HepG2 (cell line): Measurements from ENCODE around the gene MYADML2. TPM values are rescaled to one million over a fixed set of nuclear protein-coding genes. Genes with fewer than 3 reads are reported as not detected.

Source experiments
- ATAC-seq: fragments of 200-7000 bp; cut with Tn5 transposase; 3 replicates; pipeline ENCODE4 v1.9.1; 2020; ENCODE audit warnings: mild to moderate bottlenecking, moderate library complexity
- BruUV-seq: library from RNA; stranded (reverse); fragments of 400-500 nt; replicated peaks from 2 replicates; lab custom pipeline; 2021; lab: Mats Ljungman, UMichigan
- CTCF ChIA-PET: fragments of 300-600 bp; formaldehyde crosslinking; extraction: SDS; loops from one replicate; lab custom pipeline; 2021; ENCODE audit warnings: low total read pairs, inconsistent platforms, low intra/inter-chr PET ratio; lab: Yijun Ruan, JAX
- POLR2A ChIA-PET: fragments of 350-600 bp; sonication (Branson Sonifier 250); formaldehyde crosslinking; loops from one replicate; lab custom pipeline; 2020; ENCODE audit warnings: antibody characterized with exemption, inconsistent platforms; lab: Yijun Ruan, JAX
- DNase-seq: peaks from one replicate; pipeline ENCODE4 v3.0.0-alpha.2; 2015; ENCODE audit warnings: low spot score
- FAIRE-seq: peaks from 3 replicates; lab custom pipeline; 2011; peaks lifted over from hg19 to GRCh38; lab: Jason Lieb, UNC
- H2AFZ ChIP-seq: one replicate; pipeline ENCODE4 v1.6.1; 2011; ENCODE audit warnings: low read length, inconsistent platforms
- H3K27ac ChIP-seq: fragments of 300-600 bp; 3 replicates; pipeline ENCODE4 v1.8.0; 2011; ENCODE audit warnings: mixed run types, mild to moderate bottlenecking, mixed read lengths, low read length, inconsistent platforms; ENCODE audit not compliant: insufficient read depth; ENCODE audit errors: extremely low read length
- H3K27me3 ChIP-seq, 2 experiments: fragments of 200-600 bp in 1 of 2; 2 replicates in 1 of 2; 3 replicates in 1 of 2; pipeline versions ENCODE4 v1.6.0 to v1.8.0; 2011; ENCODE audit warnings: low read length in 2 of 2, mild to moderate bottlenecking in 2 of 2, moderate library complexity in 2 of 2, inconsistent platforms in 1 of 2; ENCODE audit not compliant: insufficient read depth in 2 of 2, control insufficient read depth in 1 of 2
- H3K36me3 ChIP-seq, 2 experiments: fragments of 200-600 bp in 1 of 2; replicated peaks in 1 of 2; 2 replicates in 1 of 2; 3 replicates in 1 of 2; pipeline versions ENCODE4 v1.5.1 to v1.8.0; 2011; ENCODE audit warnings: low read length in 2 of 2, inconsistent platforms in 1 of 2; ENCODE audit not compliant: insufficient read depth in 2 of 2, control insufficient read depth in 1 of 2
- H3K4me1 ChIP-seq: 2 replicates; pipeline ENCODE4 v1.5.1; 2012; ENCODE audit warnings: low read length, inconsistent platforms; ENCODE audit not compliant: insufficient read depth
- H3K4me2 ChIP-seq: 2 replicates; pipeline ENCODE4 v1.6.0; 2011; ENCODE audit warnings: low read depth, low read length, inconsistent platforms
- H3K4me3 ChIP-seq, 3 experiments: fragments of 200-600 bp in 1 of 3; sonication (generic), shearing (Covaris generic) in 1 of 3; replicated peaks in 1 of 3; 2 replicates each; pipeline ENCODE4 v1.5.1; 2011 to 2016; ENCODE audit warnings: low read length in 3 of 3, inconsistent platforms in 2 of 3, low read depth in 2 of 3, mild to moderate bottlenecking in 2 of 3, control low read depth in 1 of 3, mixed read lengths in 1 of 3; ENCODE audit not compliant: insufficient read depth in 1 of 3
- H3K79me2 ChIP-seq: one replicate; pipeline ENCODE4 v1.6.1; 2011; ENCODE audit warnings: low read length, inconsistent platforms; ENCODE audit not compliant: insufficient read depth
- H3K9ac ChIP-seq: 2 replicates; pipeline ENCODE4 v1.6.0; 2011; ENCODE audit warnings: mild to moderate bottlenecking, low read depth, low read length, inconsistent platforms; ENCODE audit not compliant: insufficient read depth
- H3K9me3 ChIP-seq: 2 replicates; pipeline ENCODE4 v1.5.1; 2012; ENCODE audit warnings: mild to moderate bottlenecking, low read length
- H4K20me1 ChIP-seq: 2 replicates; pipeline ENCODE4 v1.6.0; 2011; ENCODE audit warnings: inconsistent platforms, mild to moderate bottlenecking, low read length, moderate library complexity; ENCODE audit not compliant: insufficient read depth
- AGO2 ChIP-seq: fragments of 200-400 bp; formaldehyde crosslinking; optimal IDR thresholded peaks from 2 replicates; pipeline ENCODE3; 2017; ENCODE audit warnings: mild to moderate bottlenecking, low read depth, low read length, moderate library complexity
- HNRNPLL ChIP-seq: fragments of 200-400 bp; formaldehyde crosslinking; IDR thresholded peaks from 2 replicates; pipeline ENCODE4 v1.6.1; 2017; ENCODE audit warnings: mild to moderate bottlenecking, low read depth, low read length; ENCODE audit not compliant: poor library complexity, severe bottlenecking
- RFX3 ChIP-seq: IDR thresholded peaks from 2 replicates; pipeline ENCODE4 v1.6.1; 2016; ENCODE audit warnings: missing biosample characterization, missing genetic modification reagents
- SKI ChIP-seq: fragments of 450-650 bp; IDR thresholded peaks from one replicate; pipeline ENCODE4 v1.6.1; 2018; ENCODE audit warnings: mild to moderate bottlenecking; ENCODE audit not compliant: partially characterized antibody
- TBX2 ChIP-seq: sonication (generic); formaldehyde crosslinking; IDR thresholded peaks from 2 replicates; pipeline ENCODE4 v1.5.0; 2020; ENCODE audit warnings: missing genetic modification reagents, mild to moderate bottlenecking, borderline replicate concordance
- ZFX ChIP-seq: sonication (generic); formaldehyde crosslinking; IDR thresholded peaks from 2 replicates; pipeline ENCODE4 v1.4.0; 2020; ENCODE audit warnings: mild to moderate bottlenecking, low read depth, missing genetic modification reagents, moderate library complexity
- ZKSCAN5 ChIP-seq: sonication (generic); formaldehyde crosslinking; IDR thresholded peaks from 2 replicates; pipeline ENCODE4 v1.5.1; 2020; ENCODE audit warnings: mild to moderate bottlenecking, missing genetic modification reagents
- ZNF264 ChIP-seq: sonication (generic); formaldehyde crosslinking; IDR thresholded peaks from 2 replicates; pipeline ENCODE4 v1.4.0; 2020; ENCODE audit warnings: missing genetic modification reagents
- ZNF33B ChIP-seq: sonication (generic); formaldehyde crosslinking; IDR thresholded peaks from 2 replicates; pipeline ENCODE4 v1.5.1; 2020; ENCODE audit warnings: mild to moderate bottlenecking, missing genetic modification reagents
- ZNF670 ChIP-seq: sonication (generic); formaldehyde crosslinking; IDR thresholded peaks from 2 replicates; pipeline ENCODE4 v1.8.0; 2022; ENCODE audit warnings: mild to moderate bottlenecking, missing genetic modification reagents, borderline replicate concordance
- WGBS: methylation state at CpG from one replicate; pipeline ENCODE4 v1.1.6; 2017; ENCODE audit warnings: low lambda C conversion rate; 5-methylcytosine and 5-hydroxymethylcytosine counted together
- in situ Hi-C: cut with HindIII; loops from 2 replicates; pipeline ENCODE4 v1.10.0; 2017; ENCODE audit warnings: low pct_unique_long_range_greater_than_20kb; ENCODE audit not compliant: extremely low pct_ligation_motif_present
- intact Hi-C: fragments of 100-400 bp; cut with micrococcal nuclease; formaldehyde crosslinking; loops from one replicate; pipeline ENCODE4 v1.10.0; 2022; ENCODE audit not compliant: unreplicated experiment
- polyA plus RNA-seq, 8 experiments: library from polyadenylated mRNA; depleted of rRNA in 3 of 8; stranded (reverse) in 7 of 8; unstranded in 1 of 8; fragments of >200 nt; fragmentation: Illumina TruSeq in 4 of 8; extraction: Trizol in 4 of 8; gene quantifications; 2 replicates each; pipeline versions ENCODE4 v1.2.1 to v1.2.3, GENCODE V29; 2011 to 2016; ENCODE audit warnings: low read depth in 4 of 8, missing spikeins in 1 of 8, mixed read lengths in 1 of 8; ENCODE audit not compliant: insufficient read depth in 1 of 8
- total RNA-seq, 5 experiments: library from RNA; depleted of rRNA; stranded (reverse); fragments of >200 nt; fragmentation: Illumina TruSeq; extraction: Trizol; gene quantifications; 2 replicates each; pipeline ENCODE4 v1.2.3, GENCODE V29; 2016; ENCODE audit warnings: low read depth in 1 of 5
- TF ChIP-seq, protein P1 (sequence below): sonication (generic); formaldehyde crosslinking; IDR thresholded peaks from 2 replicates; pipeline ENCODE4 v1.8.0; 2022; ENCODE audit warnings: low read depth, missing genetic modification reagents
- TF ChIP-seq, protein P2 (sequence below): sonication (generic); formaldehyde crosslinking; IDR thresholded peaks from 2 replicates; pipeline ENCODE4 v1.4.0; 2020; ENCODE audit warnings: mild to moderate bottlenecking, missing genetic modification reagents
- TF ChIP-seq, protein P3 (sequence below): sonication (generic); formaldehyde crosslinking; IDR thresholded peaks from 2 replicates; pipeline ENCODE4 v1.5.1; 2020; ENCODE audit warnings: missing genetic modification reagents, mild to moderate bottlenecking, borderline replicate concordance
- TF ChIP-seq, protein P4 (sequence below): fragments of 450-650 bp; IDR thresholded peaks from 2 replicates; pipeline ENCODE4 v1.6.1; 2017; ENCODE audit warnings: mild to moderate bottlenecking

Gene MYADML2
- total and polyA plus RNA-seq, 2 of the 13 experiments (the other 11 are each of a cell fraction or from before 2014, with no cell fraction given): not detected

GRCh38 chr17:81912441-81913309, 34.4 kb downstream of the MYADML2 start:
- Histone ChIP-seq H4K20me1 (peaks cover 6% of the 10 kb centered on the region; the same call in 1 of the 2 replicates), H3K9ac (no peak overlapping the region), H3K4me3 (no peak overlapping the region), H2AFZ (no peak overlapping the region), H3K79me2 (peaks cover 50% of the 10 kb centered on the region), H3K4me1 (peaks cover 50% of the 10 kb centered on the region), H3K9me3 (no peaks in the 10 kb centered on the region), H3K27ac (no peak overlapping the region), H3K36me3 (peaks cover 43 to 62% of the 10 kb centered on the region in 2 experiments), H3K4me2 (no peak overlapping the region), H3K27me3 (no peaks in the 10 kb centered on the region; a peak in 1 of 5 replicates)
- BruUV-seq: no TSS peak
- WGBS: 95% methylated on average over 32 of the region's 32 CpGs
- in situ Hi-C loops: no loop called here
- ATAC-seq (no peak), FAIRE-seq (no peak), DNase-seq (no peak)
- CTCF ChIA-PET: no interaction called here
- POLR2A ChIA-PET: interaction anchor here (1.3 to 1.4 kb wide), 4 partner anchors 10 to 29 kb away, joined by 3 to 4 read pairs (median 4); partner anchors contain the start of gene NPB
- intact Hi-C loops: loop anchor here (5.0 kb wide), 1 partner anchor 40 kb away; the partner anchor contains the start of gene ARHGDIA
- TF ChIP-seq HNRNPLL (peak; percentile 16), RFX3 (CRISPR knock-in tag) (no peak), ZKSCAN5 (CRISPR knock-in tag) (no peak), ZNF264 (no peak), ZNF33B (CRISPR knock-in tag) (no peak), AGO2 (peak; percentile 76), ZNF670 (no peak), TBX2 (CRISPR knock-in tag) (no peak), ZFX (no peak), SKI (no peak)
- TF ChIP-seq, protein P1, sequence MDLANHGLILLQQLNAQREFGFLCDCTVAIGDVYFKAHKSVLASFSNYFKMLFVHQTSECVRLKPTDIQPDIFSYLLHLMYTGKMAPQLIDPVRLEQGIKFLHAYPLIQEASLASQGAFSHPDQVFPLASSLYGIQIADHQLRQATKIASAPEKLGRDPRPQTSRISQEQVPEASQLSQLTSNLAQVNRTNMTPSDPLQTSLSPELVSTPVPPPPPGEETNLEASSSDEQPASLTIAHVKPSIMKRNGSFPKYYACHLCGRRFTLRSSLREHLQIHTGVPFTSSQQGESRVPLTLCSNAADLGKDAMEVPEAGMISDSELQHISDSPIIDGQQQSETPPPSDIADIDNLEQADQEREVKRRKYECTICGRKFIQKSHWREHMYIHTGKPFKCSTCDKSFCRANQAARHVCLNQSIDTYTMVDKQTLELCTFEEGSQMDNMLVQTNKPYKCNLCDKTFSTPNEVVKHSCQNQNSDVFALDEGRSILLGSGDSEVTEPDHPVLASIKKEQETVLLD: no peak
- TF ChIP-seq, protein P2, sequence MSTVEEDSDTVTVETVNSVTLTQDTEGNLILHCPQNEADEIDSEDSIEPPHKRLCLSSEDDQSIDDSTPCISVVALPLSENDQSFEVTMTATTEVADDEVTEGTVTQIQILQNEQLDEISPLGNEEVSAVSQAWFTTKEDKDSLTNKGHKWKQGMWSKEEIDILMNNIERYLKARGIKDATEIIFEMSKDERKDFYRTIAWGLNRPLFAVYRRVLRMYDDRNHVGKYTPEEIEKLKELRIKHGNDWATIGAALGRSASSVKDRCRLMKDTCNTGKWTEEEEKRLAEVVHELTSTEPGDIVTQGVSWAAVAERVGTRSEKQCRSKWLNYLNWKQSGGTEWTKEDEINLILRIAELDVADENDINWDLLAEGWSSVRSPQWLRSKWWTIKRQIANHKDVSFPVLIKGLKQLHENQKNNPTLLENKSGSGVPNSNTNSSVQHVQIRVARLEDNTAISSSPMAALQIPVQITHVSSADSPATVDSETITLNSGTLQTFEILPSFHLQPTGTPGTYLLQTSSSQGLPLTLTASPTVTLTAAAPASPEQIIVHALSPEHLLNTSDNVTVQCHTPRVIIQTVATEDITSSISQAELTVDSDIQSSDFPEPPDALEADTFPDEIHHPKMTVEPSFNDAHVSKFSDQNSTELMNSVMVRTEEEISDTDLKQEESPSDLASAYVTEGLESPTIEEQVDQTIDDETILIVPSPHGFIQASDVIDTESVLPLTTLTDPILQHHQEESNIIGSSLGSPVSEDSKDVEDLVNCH (CRISPR knock-in tag): no peak
- TF ChIP-seq, protein P3, sequence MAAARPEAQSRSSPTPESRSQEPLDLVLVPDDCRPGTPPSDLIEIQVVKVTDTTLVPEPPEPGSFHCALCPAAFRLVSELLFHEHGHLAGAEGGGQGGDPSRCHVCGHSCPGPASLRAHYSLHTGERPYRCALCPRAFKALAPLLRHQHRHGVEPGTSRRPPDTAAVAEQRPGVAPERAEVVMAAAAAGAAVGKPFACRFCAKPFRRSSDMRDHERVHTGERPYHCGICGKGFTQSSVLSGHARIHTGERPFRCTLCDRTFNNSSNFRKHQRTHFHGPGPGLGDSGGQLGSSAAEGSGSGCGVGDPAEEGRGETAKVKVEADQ (CRISPR knock-in tag): no peak
- TF ChIP-seq, protein P4, sequence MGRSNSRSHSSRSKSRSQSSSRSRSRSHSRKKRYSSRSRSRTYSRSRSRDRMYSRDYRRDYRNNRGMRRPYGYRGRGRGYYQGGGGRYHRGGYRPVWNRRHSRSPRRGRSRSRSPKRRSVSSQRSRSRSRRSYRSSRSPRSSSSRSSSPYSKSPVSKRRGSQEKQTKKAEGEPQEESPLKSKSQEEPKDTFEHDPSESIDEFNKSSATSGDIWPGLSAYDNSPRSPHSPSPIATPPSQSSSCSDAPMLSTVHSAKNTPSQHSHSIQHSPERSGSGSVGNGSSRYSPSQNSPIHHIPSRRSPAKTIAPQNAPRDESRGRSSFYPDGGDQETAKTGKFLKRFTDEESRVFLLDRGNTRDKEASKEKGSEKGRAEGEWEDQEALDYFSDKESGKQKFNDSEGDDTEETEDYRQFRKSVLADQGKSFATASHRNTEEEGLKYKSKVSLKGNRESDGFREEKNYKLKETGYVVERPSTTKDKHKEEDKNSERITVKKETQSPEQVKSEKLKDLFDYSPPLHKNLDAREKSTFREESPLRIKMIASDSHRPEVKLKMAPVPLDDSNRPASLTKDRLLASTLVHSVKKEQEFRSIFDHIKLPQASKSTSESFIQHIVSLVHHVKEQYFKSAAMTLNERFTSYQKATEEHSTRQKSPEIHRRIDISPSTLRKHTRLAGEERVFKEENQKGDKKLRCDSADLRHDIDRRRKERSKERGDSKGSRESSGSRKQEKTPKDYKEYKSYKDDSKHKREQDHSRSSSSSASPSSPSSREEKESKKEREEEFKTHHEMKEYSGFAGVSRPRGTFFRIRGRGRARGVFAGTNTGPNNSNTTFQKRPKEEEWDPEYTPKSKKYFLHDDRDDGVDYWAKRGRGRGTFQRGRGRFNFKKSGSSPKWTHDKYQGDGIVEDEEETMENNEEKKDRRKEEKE: no peak
